GM21447 (cell line): Measurements from ENCODE around the gene SWT1.
"Not testable (repeated sequence)": the region's sequence is repeated elsewhere in the genome, so short reads cannot be mapped to it uniquely, and the experiment has no call there.

Experiments used
- ATAC-seq: cut with Tn5 transposase; IDR thresholded peaks from one replicate; pipeline ENCODE4 v1.9.1; 2021; ENCODE audit not compliant: unreplicated experiment

SWT1 gene

GRCh38 chr1:185170291-185170848 lies 13.4 kb downstream of the SWT1 start:
- peak; percentile 88 for ATAC-seq

- no peak for ATAC-seq
Observed at GRCh38 chr1:185193756-185194155, 36.8 kb downstream of the SWT1 start.

- ATAC-seq = not testable (repeated sequence)
Observed at GRCh38 chr1:185198712-185199111, 41.7 kb downstream of the SWT1 start.

- ATAC-seq = no peak
Observed at GRCh38 chr1:185200889-185201288, 43.9 kb downstream of the SWT1 start.

GRCh38 chr1:185207170-185207569 lies 50.2 kb downstream of the SWT1 start:
- no peak for ATAC-seq

GRCh38 chr1:185207980-185208602 lies 51.1 kb downstream of the SWT1 start:
- no peak for ATAC-seq

GRCh38 chr1:185208626-185209180 lies 51.7 kb downstream of the SWT1 start:
- no peak for ATAC-seq

- ATAC-seq = not testable (repeated sequence)
Observed at GRCh38 chr1:185209357-185209756, 52.4 kb downstream of the SWT1 start.

- no peak for ATAC-seq
Observed at GRCh38 chr1:185213091-185213490, 56.1 kb downstream of the SWT1 start.

- no peak for ATAC-seq
Observed at GRCh38 chr1:185215911-185216310, 58.9 kb downstream of the SWT1 start.

- no peak for ATAC-seq
Observed at GRCh38 chr1:185224132-185224531, 67.2 kb downstream of the SWT1 start.

GRCh38 chr1:185227161-185227560 lies 70.2 kb downstream of the SWT1 start:
- ATAC-seq = no peak

- no peak for ATAC-seq
Observed at GRCh38 chr1:185228979-185229378, 72.0 kb downstream of the SWT1 start.

GRCh38 chr1:185229981-185230380 lies 73.0 kb downstream of the SWT1 start:
- ATAC-seq = no peak

- ATAC-seq = no peak
Observed at GRCh38 chr1:185232874-185233273, 75.9 kb downstream of the SWT1 start.

GRCh38 chr1:185234183-185234582 lies 77.2 kb downstream of the SWT1 start:
- ATAC-seq = not testable (repeated sequence)

GRCh38 chr1:185237176-185237575 lies 80.2 kb downstream of the SWT1 start:
- ATAC-seq = not testable (repeated sequence)

- ATAC-seq = no peak
Observed at GRCh38 chr1:185237661-185238060, 80.7 kb downstream of the SWT1 start.

- ATAC-seq = no peak
Observed at GRCh38 chr1:185238447-185238846, 81.5 kb downstream of the SWT1 start.

- ATAC-seq = no peak
Observed at GRCh38 chr1:185239861-185240260, 82.9 kb downstream of the SWT1 start.

GRCh38 chr1:185241127-185241526 lies 84.2 kb downstream of the SWT1 start:
- no peak for ATAC-seq

GRCh38 chr1:185244015-185244747 lies 87.2 kb downstream of the SWT1 start:
- ATAC-seq = no peak
